GM21786 (cell line): ENCODE results near the gene SLMAP.

Experiments used
- ATAC-seq: cut with Tn5 transposase; IDR thresholded peaks from one replicate; pipeline ENCODE4 v1.9.1; 2021; ENCODE audit not compliant: unreplicated experiment

SLMAP gene

DNA sequence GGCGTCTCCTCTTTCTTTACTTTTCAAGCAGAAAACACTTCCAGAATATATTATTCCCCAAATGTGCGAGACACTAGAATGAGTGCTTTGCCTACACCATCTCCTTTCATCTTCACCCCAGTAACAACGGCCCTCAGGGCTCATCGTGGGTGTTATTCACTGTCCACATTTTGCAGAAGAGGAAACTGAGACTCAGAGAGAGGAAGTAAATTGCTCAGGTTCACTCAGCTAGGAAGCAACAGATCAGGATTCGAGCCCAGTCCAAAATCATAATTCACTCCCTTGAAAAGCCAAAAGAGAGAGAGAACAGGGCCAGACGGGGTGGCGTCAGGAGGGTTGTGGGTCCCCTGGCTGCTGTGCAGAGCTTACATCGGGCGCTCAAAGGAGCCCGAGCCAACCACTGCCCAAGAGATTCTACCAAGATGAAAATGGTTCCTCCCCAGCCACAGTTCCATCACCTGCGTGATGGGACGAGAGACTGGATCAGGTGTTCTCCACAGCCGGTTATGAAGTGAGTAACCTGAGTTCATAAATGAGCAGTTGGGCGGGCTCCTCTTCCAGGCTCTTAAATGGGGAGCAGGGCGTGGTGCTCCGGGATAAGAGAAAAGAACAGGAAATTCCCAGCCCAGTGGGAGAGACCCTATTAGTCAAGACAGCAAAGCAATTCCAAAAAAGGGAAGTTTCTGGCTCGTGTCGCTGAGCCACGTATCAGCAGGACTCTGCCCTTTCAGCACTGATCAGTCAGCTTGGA lies 203.5 kb downstream of the SLMAP start:
- peak; percentile 36 for ATAC-seq

DNA sequence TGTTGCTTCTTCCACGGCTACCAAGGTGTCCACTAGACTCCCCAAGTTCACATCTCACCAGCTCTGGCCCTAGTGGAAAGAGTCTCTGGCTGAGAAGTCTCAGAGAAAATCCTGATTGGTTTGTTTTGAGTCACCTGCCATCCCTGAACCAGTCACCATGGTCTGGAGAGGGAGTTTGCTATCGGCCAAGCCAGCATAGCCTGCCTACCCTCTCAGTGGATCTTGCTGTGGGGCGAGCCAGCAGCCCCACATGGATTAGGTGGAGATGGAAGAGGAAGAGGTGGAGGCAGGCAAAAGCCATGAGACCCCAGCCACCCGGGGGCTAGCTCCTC lies 204.0 kb downstream of the SLMAP start:
- ATAC-seq = no peak

DNA sequence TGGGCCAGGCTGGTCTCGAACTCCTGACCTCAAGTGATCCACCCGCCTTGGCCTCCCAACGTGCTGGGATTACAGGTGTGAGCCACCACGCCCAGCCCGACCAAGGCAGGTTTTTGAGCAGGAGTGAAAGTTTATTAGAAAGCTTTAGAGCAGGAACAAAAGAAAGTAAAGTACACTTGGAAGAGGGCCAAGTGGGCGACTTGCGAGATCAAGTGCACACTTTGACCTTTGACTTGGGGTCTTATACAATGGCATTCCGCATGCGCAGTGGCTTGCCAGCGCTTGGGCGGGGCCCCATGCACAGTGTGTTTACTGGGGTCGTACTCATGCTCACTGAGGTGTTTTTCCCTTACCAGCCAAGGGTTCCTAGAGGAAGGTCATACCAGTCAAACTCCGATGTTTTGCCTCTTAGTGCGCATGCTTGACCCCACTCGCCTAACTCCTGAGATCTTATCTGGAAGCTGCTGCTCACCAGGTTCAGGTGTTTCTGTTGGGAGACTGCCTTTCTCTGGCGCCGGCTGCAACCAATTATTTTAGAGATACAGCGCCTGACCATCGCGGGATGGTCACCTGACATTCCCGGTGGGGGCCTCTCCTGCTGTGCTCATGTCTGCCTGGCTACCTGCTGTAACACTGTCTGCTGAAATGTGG lies 205.2 kb downstream of the SLMAP start:
- no peak for ATAC-seq

DNA sequence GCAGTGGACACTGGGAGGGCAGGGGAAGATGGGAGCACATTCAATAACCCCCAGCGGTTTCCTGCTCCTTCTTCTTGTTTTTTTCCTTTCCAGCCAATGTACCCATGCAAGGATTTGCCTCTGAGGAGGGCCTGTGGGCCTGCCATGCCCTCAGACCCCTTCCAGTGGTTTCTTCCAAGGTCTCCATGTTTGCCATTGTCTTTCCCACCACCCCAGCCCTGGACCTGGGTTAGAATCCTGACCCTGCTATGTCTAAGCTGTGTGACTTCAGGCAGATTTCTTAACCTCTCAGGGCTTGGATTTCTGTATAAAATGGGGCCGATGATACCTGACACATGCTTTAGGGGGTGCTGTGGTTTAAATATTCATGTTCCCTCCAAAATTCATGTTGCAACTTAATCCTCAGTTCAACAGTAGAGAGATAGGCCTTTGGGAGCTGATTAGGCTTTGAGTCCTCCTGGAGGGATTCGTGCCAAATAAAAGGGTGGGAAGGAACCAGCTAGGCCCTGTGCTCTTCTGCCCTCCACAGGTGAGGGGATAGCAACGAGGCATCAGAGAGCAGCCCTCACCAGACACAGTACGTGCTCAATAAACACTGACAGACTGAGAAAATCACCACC lies 205.8 kb downstream of the SLMAP start:
- ATAC-seq = no peak

DNA sequence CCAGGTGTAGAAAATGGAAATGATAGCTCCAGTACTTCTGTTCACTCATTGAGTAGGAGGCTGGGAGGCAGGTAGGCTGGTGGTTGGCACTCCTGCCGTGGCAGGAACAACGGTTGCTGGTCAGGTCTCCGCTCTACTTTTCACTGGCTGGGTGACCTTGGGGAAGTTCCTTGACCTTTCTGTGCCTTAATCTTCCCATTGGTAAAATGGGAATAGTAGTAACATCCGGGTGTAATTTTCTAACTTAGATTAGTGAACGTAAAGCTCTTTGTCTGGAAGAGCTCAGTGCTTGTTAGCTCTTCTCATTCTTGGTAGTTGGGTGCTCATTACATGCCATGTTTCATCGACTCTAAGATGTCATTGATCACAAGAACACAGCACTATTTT lies 206.3 kb downstream of the SLMAP start:
- no peak for ATAC-seq

DNA sequence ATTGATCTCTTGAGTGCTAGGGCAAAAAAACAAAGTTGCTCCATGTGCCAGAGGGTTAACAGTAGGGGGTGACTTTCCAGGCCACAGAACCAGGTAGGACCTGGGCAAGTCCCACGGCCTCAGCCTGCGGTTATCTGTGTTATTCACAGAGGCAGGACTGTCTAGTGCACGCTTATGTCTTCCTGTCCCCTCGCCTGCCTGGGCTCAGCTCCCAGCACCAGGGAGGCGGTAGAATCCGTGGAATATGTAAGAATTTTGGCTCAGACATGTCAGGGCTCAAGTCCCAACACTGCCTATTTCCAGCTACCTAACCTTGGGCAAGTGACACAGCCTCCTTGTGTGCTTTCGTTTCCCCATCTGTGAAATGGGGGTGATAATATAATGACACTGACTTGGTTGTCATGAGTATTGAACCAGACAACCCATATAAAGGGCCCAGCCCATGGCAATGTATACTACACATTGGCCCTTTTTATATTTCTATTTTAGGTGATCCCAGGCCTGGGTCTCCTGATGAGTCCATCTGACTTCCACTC lies 207.8 kb downstream of the SLMAP start:
- ATAC-seq = no peak

DNA sequence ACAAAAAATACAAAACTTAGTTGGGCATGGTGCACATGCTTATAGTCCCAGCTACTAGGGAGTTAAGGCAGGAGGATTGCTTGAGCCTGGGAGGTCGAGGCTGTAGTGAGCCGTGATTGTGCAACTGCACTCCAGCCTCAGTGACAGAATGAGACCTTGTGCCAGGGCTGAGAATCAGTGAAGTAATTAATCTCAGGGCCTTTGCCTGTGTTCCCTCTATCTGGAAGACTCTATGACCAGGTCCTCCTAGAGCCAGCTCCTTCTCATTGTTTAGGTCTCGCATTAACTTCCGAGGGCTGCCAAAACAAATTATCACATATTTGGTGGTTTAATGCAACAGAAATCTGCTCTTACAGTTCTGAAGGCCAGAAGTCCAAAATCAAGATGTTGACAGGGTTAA lies 210.7 kb downstream of the SLMAP start:
- ATAC-seq = no peak

DNA sequence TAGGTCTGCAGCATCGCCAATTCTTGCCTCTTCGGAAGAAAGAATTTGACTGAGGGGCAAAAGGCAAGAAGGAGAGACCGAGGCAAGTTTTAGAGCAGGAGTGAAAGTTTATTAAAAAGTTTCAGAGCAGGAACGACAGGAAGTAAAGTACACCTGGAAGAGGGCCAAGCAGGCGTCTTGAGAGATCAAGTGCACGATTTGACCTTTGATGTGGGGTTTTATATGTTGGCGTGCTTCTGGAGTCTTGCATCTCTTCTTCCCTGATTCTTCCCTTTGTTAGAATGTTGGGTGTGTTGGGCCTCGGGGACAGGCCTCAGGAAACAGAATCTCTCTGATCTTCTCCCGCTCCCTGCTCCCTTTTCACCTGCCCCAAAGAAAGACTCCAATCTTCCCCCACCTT lies 211.5 kb downstream of the SLMAP start:
- ATAC-seq = no peak

DNA sequence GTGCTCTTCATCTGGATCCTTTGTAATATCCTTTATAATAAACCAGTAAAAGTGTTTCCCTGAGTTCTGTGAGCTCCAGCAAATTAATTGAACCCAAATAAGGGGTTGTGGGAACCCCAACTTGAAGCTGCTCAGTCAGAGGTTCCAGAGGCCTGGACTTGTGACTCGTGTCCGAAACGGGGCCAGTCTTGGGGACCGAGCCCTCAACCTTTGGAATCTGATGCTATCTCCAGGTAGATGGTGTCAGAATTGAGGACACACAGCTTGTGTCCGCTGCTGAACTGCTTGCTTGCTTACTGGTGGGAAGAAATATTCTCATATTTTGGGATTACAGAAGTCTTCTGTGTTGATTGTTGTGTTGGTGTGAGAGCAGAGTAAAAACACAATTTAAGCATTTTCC lies 212.4 kb downstream of the SLMAP start:
- ATAC-seq = no peak

DNA sequence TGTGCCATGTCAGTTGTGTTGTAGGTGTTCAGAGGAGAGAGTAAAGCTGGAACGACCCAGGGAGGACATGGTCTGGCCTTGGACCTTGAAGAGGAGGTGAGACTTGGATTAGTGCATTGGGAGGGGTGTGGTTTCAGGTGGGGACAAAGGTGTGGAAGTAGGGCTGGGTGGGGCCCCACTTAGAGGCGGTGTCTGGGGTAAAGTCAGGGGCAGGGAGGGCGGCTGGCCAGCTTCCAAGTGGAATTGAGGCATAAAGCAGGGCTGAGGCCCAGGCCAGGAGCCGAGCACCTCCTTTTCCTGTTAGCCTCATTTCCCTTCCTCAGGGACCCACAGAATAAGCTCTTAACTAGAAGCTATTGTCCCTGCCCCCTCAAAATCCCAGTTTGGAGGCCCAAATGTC lies 215.9 kb downstream of the SLMAP start:
- ATAC-seq = no peak

DNA sequence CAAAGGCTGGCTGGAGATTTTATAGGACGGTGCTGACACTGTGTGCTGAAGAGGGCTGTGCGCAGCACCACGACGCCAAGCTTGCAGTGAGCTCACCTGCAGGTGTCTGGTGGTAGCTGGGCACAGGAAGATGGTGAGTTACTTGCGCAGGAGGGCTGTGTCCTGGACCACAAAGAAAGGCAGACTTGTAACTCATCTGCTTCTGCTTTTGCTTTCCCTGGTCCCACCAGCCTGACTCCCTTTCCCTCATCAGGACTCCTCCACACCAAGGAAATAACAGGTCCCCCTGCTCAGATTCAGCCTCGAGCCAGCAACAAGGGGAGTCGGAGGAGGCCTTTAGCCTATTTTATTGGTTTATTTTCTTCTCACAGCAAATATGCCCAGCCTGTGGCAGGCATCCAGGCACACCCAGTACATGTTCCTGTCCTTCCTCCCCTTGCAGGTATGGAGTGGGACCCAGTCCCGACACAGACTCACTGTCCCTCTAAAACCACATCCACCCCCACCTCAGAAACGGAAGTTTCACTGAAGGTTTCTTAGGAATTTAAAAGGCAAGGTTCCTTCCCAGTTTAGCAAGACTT lies 216.5 kb downstream of the SLMAP start:
- ATAC-seq = no peak

DNA sequence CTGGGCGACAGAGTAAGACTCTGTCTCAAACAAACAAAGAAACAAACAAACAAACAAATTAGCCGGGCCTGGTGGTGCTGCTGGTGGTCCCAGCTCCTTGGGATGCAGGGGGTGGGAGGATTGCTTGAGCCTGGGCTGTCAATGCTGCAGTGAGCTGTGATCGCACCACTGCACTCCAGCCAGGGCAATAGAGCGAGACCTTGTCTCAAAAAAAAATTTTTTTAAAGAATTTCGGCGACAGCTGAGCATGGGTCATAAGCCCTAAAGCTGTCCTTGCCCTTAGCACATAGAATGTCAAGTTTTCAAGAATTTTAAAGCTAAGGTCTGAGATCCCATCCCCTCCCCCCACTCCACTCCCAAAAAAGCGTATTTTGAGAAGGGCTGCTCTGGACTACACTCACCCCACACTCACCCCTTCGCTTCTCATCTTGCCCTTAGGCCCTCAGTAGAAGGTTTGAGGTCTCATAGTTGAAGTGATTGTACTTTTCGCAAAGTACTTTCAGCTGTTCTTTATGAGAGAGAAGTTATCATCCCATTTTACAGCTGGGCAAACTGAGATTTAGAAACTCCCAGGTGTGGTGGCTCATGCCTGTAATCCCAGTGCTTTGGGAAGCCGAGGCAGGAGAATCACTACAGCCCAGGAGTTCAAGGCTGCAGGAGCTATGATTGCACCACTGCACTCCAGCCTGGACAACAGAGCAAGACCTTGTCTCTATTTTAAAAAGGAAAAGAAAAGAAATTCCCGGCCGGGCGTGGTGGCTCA lies 217.8 kb downstream of the SLMAP start:
- ATAC-seq = no peak

DNA sequence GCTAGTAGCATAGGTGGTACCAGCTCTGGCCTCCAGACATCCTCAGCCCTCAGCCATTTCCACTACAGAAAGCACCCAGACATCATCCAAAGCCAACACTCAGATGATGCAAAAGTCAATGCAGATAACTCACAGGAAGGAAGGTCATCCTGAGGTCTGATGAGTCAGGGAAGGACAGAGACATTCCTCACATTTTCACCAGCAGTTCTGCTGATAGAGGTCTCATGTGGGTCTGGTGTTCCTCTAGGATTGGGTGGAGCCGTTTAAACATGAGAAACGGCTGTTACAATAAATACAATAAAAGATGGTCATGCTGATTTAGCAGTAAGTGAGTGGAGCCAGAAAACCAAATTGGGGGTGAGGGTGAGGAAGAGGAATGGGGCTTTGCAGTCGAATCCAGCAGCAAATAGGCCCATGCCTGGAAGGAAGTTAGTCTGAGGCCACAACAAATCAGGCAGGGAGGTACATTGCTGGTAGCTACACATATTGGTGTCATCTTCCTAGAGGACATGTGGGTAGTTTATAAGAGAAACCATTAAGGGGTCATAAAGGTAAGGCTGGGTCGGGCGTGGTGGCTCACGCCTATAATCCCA lies 218.8 kb downstream of the SLMAP start:
- ATAC-seq = no peak

DNA sequence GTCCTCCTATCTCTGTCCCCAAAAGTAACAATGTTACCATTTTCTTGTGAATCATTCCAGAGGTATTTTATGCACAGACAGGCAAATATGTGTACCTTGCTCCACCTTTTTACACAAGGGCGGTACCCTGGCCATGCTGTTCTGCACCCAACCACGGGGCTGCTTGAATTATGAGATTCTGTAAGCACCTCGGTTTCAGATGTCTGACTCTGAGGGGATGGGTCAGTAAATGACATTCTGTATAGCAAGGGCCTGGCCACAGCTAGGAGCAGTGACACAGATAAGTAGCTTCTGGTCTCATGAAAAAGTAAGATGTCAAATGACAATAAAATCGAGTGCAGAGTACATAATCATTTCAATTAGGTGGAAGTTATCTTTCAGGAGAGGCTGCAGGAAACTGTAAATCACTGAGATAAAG lies 221.7 kb downstream of the SLMAP start:
- no peak for ATAC-seq

DNA sequence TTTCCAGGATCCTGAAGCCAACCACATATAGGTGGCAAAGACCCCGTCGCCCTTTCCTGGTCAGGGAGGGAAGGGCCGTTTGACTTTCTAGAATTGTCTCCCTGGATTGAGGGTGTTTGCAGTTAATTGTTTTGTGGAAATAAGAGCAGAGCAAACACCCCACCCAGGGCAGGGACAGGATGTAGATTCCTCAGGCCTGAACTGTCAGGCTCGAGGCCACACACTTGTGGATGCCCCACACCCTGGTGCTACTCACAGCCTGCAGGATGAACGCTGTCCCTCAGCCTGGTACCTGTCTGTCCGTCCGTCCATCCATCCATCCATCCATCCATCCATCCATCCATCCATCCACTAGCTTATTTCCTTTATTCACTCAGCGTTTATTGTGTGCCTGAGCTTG lies 222.2 kb downstream of the SLMAP start:
- ATAC-seq = no peak
